H1 (cell line): Measurements from ENCODE around the gene TRIM24. TPM values are rescaled to one million over a fixed set of nuclear protein-coding genes. Genes with fewer than 3 reads are reported as not detected.

Experiments
- CTCF ChIA-PET: fragments of 300-600 bp; sonication (Branson Sonifier 250); formaldehyde crosslinking; loops from one replicate; lab custom pipeline; 2021; ENCODE audit not compliant: partially characterized antibody; lab: Charles Lee
- POLR2A ChIA-PET: fragments of 300-600 bp; sonication (Branson Sonifier 250); formaldehyde crosslinking; loops from one replicate; lab custom pipeline; 2021; ENCODE audit warnings: inconsistent platforms; ENCODE audit not compliant: partially characterized antibody; lab: Charles Lee
- DNase-seq, 2 experiments: peaks; one replicate each; pipeline versions ENCODE4 v3.0.0 to v3.0.0-alpha.2; 2010 to 2022; ENCODE audit warnings: low spot score in 2 of 2, low read depth in 1 of 2, mixed read lengths in 1 of 2
- FAIRE-seq: peaks from 2 replicates; lab custom pipeline; 2011; peaks lifted over from hg19 to GRCh38; lab: Jason Lieb, UNC
- H2AFZ ChIP-seq: 2 replicates; pipeline ENCODE4 v1.8.1; 2012; ENCODE audit warnings: low read length, inconsistent platforms
- H2AK5ac ChIP-seq: 2 replicates; pipeline ENCODE4 v1.6.1; 2013; ENCODE audit warnings: low read depth, low read length
- H2BK120ac ChIP-seq: replicated peaks from 2 replicates; pipeline ENCODE3; 2013; ENCODE audit warnings: low read depth, low read length, inconsistent platforms
- H2BK12ac ChIP-seq: 2 replicates; pipeline ENCODE4 v1.6.1; 2013; ENCODE audit warnings: low read depth, low read length
- H2BK15ac ChIP-seq: 2 replicates; pipeline ENCODE4 v1.6.1; 2013; ENCODE audit warnings: low read length
- H2BK20ac ChIP-seq: 2 replicates; pipeline ENCODE4 v1.6.1; 2013; ENCODE audit warnings: low read length
- H2BK5ac ChIP-seq: 2 replicates; pipeline ENCODE4 v1.6.1; 2013; ENCODE audit warnings: low read depth, low read length
- H3K14ac ChIP-seq: 2 replicates; pipeline ENCODE4 v1.6.1; 2013; ENCODE audit warnings: inconsistent platforms; ENCODE audit not compliant: insufficient read length
- H3K18ac ChIP-seq: 2 replicates; pipeline ENCODE4 v1.6.1; 2013; ENCODE audit warnings: low read length; ENCODE audit errors: extremely low read depth
- H3K23ac ChIP-seq: 2 replicates; pipeline ENCODE4 v1.6.1; 2013; ENCODE audit warnings: inconsistent platforms; ENCODE audit not compliant: insufficient read length
- H3K23me2 ChIP-seq: 2 replicates; pipeline ENCODE4 v1.6.1; 2013; ENCODE audit warnings: low read depth, low read length
- H3K27ac ChIP-seq: 2 replicates; pipeline ENCODE4 v1.6.1; 2011; ENCODE audit warnings: low read depth, low read length, inconsistent platforms
- H3K27me3 ChIP-seq, 4 experiments: replicated peaks in 1 of 4; 1 replicate in 1 of 4; 2 replicates in 3 of 4; pipeline versions ENCODE4 v1.6.1 to v1.8.1; 2011 to 2013; ENCODE audit warnings: low read length in 3 of 4, mild to moderate bottlenecking in 3 of 4, inconsistent platforms in 2 of 4, mixed read lengths in 2 of 4, moderate library complexity in 1 of 4; ENCODE audit not compliant: control insufficient read depth in 3 of 4, insufficient read depth in 3 of 4; ENCODE audit errors: extremely low read depth in 1 of 4
- H3K36me3 ChIP-seq, 4 experiments: 2 replicates each; pipeline versions ENCODE4 v1.6.1 to v1.8.1; 2011 to 2013; ENCODE audit warnings: mild to moderate bottlenecking in 4 of 4, low read length in 3 of 4, moderate library complexity in 2 of 4, control low read depth in 1 of 4, inconsistent platforms in 1 of 4; ENCODE audit not compliant: insufficient read depth in 4 of 4, control insufficient read depth in 2 of 4
- H3K4ac ChIP-seq: replicated peaks from 2 replicates; pipeline ENCODE3; 2013; ENCODE audit warnings: low read length, low read depth, mixed read lengths, inconsistent platforms; ENCODE audit not compliant: insufficient read length
- H3K4me1 ChIP-seq, 4 experiments: replicated peaks in 1 of 4; 1 replicate in 1 of 4; 2 replicates in 3 of 4; pipeline versions ENCODE4 v1.6.1 to v1.8.1; 2011 to 2013; ENCODE audit warnings: low read length in 3 of 4, inconsistent platforms in 2 of 4, mixed read lengths in 1 of 4; ENCODE audit not compliant: insufficient read depth in 4 of 4, control insufficient read depth in 3 of 4
- H3K4me2 ChIP-seq, 2 experiments: 2 replicates each; pipeline versions ENCODE4 v1.6.1 to v1.8.1; 2011 to 2013; ENCODE audit warnings: low read depth in 2 of 2, low read length in 2 of 2, control low read depth in 1 of 2, inconsistent platforms in 1 of 2, mild to moderate bottlenecking in 1 of 2; ENCODE audit not compliant: insufficient read depth in 1 of 2
- H3K4me3 ChIP-seq, 4 experiments: fragments of 200-600, 300-600 bp in 1 of 4; sonication (generic), shearing (Covaris generic), sonication (Bioruptor Twin) in 1 of 4; 2 replicates each; pipeline versions ENCODE4 v1.5.1 to v1.8.1; 2011 to 2016; ENCODE audit warnings: low read length in 4 of 4, low read depth in 3 of 4, control low read depth in 2 of 4, inconsistent platforms in 2 of 4, mild to moderate bottlenecking in 2 of 4, mixed read lengths in 1 of 4, moderate library complexity in 1 of 4; ENCODE audit not compliant: insufficient read depth in 2 of 4; ENCODE audit errors: extremely low read depth in 1 of 4
- H3K56ac ChIP-seq: replicated peaks from 2 replicates; pipeline ENCODE3; 2013; ENCODE audit warnings: low read depth, mild to moderate bottlenecking, mixed read lengths, low read length, inconsistent platforms; ENCODE audit not compliant: insufficient read length
- H3K79me1 ChIP-seq: 2 replicates; pipeline ENCODE4 v1.6.1; 2013; ENCODE audit warnings: low read depth, low read length, control low read depth
- H3K79me2 ChIP-seq, 2 experiments: 2 replicates each; pipeline versions ENCODE4 v1.6.1 to v1.8.1; 2012 to 2013; ENCODE audit warnings: low read length in 2 of 2, mild to moderate bottlenecking in 2 of 2, inconsistent platforms in 1 of 2; ENCODE audit not compliant: insufficient read depth in 2 of 2, control insufficient read depth in 1 of 2
- H3K9ac ChIP-seq, 4 experiments: replicated peaks in 1 of 4; 1 replicate in 1 of 4; 2 replicates in 3 of 4; pipeline versions ENCODE4 v1.6.1 to v1.8.1; 2011 to 2013; ENCODE audit warnings: low read depth in 3 of 4, low read length in 3 of 4, control low read depth in 2 of 4, mild to moderate bottlenecking in 2 of 4, moderate library complexity in 2 of 4, inconsistent platforms in 1 of 4; ENCODE audit errors: extremely low read depth in 1 of 4
- H3K9me3 ChIP-seq, 2 experiments: 2 replicates each; pipeline versions ENCODE4 v1.6.1 to v1.8.1; 2012 to 2013; ENCODE audit warnings: mild to moderate bottlenecking in 2 of 2, moderate library complexity in 2 of 2, control low read depth in 1 of 2, inconsistent platforms in 1 of 2, low read depth in 1 of 2, low read length in 1 of 2, mixed read lengths in 1 of 2; ENCODE audit not compliant: insufficient read depth in 2 of 2
- H4K20me1 ChIP-seq, 2 experiments: replicated peaks in 1 of 2; 2 replicates each; pipeline versions ENCODE3 to v1.8.1; 2011 to 2013; ENCODE audit warnings: inconsistent platforms in 2 of 2, low read length in 2 of 2, mild to moderate bottlenecking in 1 of 2; ENCODE audit not compliant: insufficient read depth in 2 of 2, control insufficient read depth in 1 of 2
- H4K5ac ChIP-seq: 2 replicates; pipeline ENCODE4 v1.6.1; 2013; ENCODE audit warnings: low read length, low read depth, mixed read lengths, inconsistent platforms; ENCODE audit not compliant: insufficient read length
- H4K8ac ChIP-seq: 2 replicates; pipeline ENCODE4 v1.8.0; 2013; ENCODE audit warnings: mild to moderate bottlenecking, moderate library complexity, low read length, inconsistent platforms; ENCODE audit not compliant: insufficient read depth; ENCODE audit errors: extremely low read depth
- H4K91ac ChIP-seq: replicated peaks from 2 replicates; pipeline ENCODE3; 2013; ENCODE audit warnings: low read length, mixed read lengths, inconsistent platforms; ENCODE audit not compliant: insufficient read length
- CEBPB ChIP-seq: IDR thresholded peaks from 2 replicates; pipeline ENCODE4 v1.6.1; 2012; ENCODE audit warnings: low read depth, low read length
- CHD2 ChIP-seq: IDR thresholded peaks from 2 replicates; pipeline ENCODE4 v1.6.1; 2012; ENCODE audit warnings: low read length, improper control_type of control experiment
- CREB1 ChIP-seq: IDR thresholded peaks from 2 replicates; pipeline ENCODE4 v1.6.1; 2012; ENCODE audit warnings: inconsistent platforms
- CTCF ChIP-seq, 3 experiments: IDR thresholded peaks; 1 replicate in 2 of 3; 2 replicates in 1 of 3; pipeline versions ENCODE4 v1.5.1 to v1.6.1; 2011; ENCODE audit warnings: low read length in 3 of 3, mild to moderate bottlenecking in 3 of 3, inconsistent platforms in 2 of 3, low read depth in 1 of 3, moderate library complexity in 1 of 3; ENCODE audit not compliant: insufficient read depth in 1 of 3; ENCODE audit errors: control extremely low read depth in 1 of 3
- FOSL1 ChIP-seq: IDR thresholded peaks from 2 replicates; pipeline ENCODE4 v1.6.1; 2011; ENCODE audit warnings: mild to moderate bottlenecking, low read depth, low read length, moderate library complexity; ENCODE audit not compliant: insufficient read depth
- MAFK ChIP-seq: IDR thresholded peaks from 2 replicates; pipeline ENCODE4 v1.6.1; 2012; ENCODE audit warnings: low read depth, mild to moderate bottlenecking, improper control_type of control experiment, low read length
- NRF1 ChIP-seq: IDR thresholded peaks from 2 replicates; pipeline ENCODE4 v1.6.1; 2011; ENCODE audit warnings: mild to moderate bottlenecking, low read depth, low read length, improper control_type of control experiment
- POLR2AphosphoS5 ChIP-seq: IDR thresholded peaks from 2 replicates; pipeline ENCODE4 v1.6.1; 2011; ENCODE audit warnings: low read depth, low read length
- RFX5 ChIP-seq: IDR thresholded peaks from 2 replicates; pipeline ENCODE4 v1.6.1; 2011; ENCODE audit warnings: low read depth, low read length, improper control_type of control experiment, borderline replicate concordance
- SIN3A ChIP-seq, 2 experiments: IDR thresholded peaks in 1 of 2; conservative IDR thresholded peaks in 1 of 2; 2 replicates each; pipeline ENCODE4 v1.6.1; 2011 to 2012; ENCODE audit warnings: low read length in 2 of 2, improper control_type of control experiment in 1 of 2, low read depth in 1 of 2, mild to moderate bottlenecking in 1 of 2
- SIX5 ChIP-seq: IDR thresholded peaks from 2 replicates; pipeline ENCODE4 v1.6.1; 2011; ENCODE audit warnings: mild to moderate bottlenecking, low read depth, low read length
- SRF ChIP-seq: IDR thresholded peaks from 2 replicates; pipeline ENCODE4 v1.6.1; 2011; ENCODE audit warnings: mild to moderate bottlenecking, low read depth, low read length, moderate library complexity
- WGBS, 2 experiments: shearing (Covaris generic) in 1 of 2; methylation state at CpG; one replicate each; pipeline versions ENCODE4 v1.1.6 to v1.1.7; 2013 to 2015; ENCODE audit warnings: low lambda C conversion rate in 2 of 2, mixed read lengths in 2 of 2, inconsistent platforms in 1 of 2, low coverage in 1 of 2, missing lambda C conversion rate in 1 of 2; ENCODE audit not compliant: insufficient replicate concordance in 2 of 2, insufficient coverage in 1 of 2, insufficient read length in 1 of 2; ENCODE audit errors: extremely low coverage in 1 of 2, missing lambda C conversion rate in 1 of 2; 5-methylcytosine and 5-hydroxymethylcytosine counted together
- polyA plus RNA-seq, 7 experiments: library from polyadenylated mRNA; depleted of rRNA in 3 of 7; stranded (reverse) in 5 of 7; unstranded in 2 of 7; fragments of >200 nt in 5 of 7; fragments of 200-250 nt in 2 of 7; gene quantifications; 1 replicate in 5 of 7; 2 replicates in 1 of 7; 4 replicates in 1 of 7; pipeline versions ENCODE4 v1.2.1 to v1.2.3, GENCODE V29; 2011 to 2013; ENCODE audit warnings: missing spikeins in 2 of 7, mixed read lengths in 2 of 7
- total RNA-seq: library from RNA; stranded (reverse); fragmentation: NEBNext Ultra II Directional; extraction: Animal tissue kit (Norgen Biotek cat#: 25700); gene quantifications from 2 replicates; pipeline ENCODE4 v1.2.1, GENCODE V29; 2021

Gene TRIM24
- total and polyA plus RNA-seq, 2 of the 8 experiments (the other 6 are each of a cell fraction or from before 2014, with no cell fraction given), result 67.6 to 149 TPM

DNA sequence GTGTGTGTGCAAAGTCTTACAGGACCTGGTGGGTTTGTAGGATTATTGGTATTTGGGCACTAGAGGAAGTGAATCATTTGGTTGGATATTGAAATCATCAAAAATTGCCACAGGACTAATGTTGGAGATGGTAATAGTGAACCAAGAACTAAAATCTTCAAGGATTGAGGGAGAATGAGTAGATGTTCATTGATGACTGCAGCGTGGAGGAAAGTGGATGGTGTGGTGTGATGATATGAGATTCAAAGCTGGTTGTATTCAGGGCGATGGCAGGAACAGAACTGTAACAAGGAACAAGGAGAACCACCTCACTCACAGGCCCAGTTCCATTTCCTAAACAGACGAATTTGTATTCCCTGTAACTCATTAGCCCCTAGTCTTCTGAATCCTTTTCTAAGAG is 90.3 kb downstream of the TRIM24 start:
- peaks cover 10 to 13% of the 10 kb centered on the region in 2 experiments for H3K9me3 ChIP-seq
- H3K23ac ChIP-seq, result no peak overlapping the region
- H2AK5ac ChIP-seq, result no peak overlapping the region
- FAIRE-seq, result no peak
- no peak overlapping the region for H3K14ac ChIP-seq
- no peak overlapping the region for H3K4ac ChIP-seq
- H3K23me2 ChIP-seq, result peaks cover 3% of the 10 kb centered on the region; the same call in 1 of the 2 replicates
- H3K27ac ChIP-seq, result no peak overlapping the region
- H4K5ac ChIP-seq, result no peak overlapping the region
- H3K36me3 ChIP-seq, result peaks cover 20 to 100% (median 78%) of the 10 kb centered on the region in 4 experiments
- H2BK5ac ChIP-seq, result no peak overlapping the region
- H3K18ac ChIP-seq, result no peak overlapping the region
- no peaks in the 10 kb centered on the region for H3K79me1 ChIP-seq
- no peak overlapping the region for H3K9ac ChIP-seq
- H4K8ac ChIP-seq, result no peak overlapping the region
- no peak overlapping the region for H2BK15ac ChIP-seq
- H4K91ac ChIP-seq, result no peak overlapping the region
- no peak overlapping the region for H3K4me3 ChIP-seq
- 96% methylated on average over 3 of the region's 3 CpGs; no CpG with 5 or more reads in 1 of the 2 experiments for WGBS, 2 experiments
- H2BK20ac ChIP-seq, result no peak overlapping the region
- H4K20me1 ChIP-seq, result no peaks in the 10 kb centered on the region
- no peak overlapping the region for H3K56ac ChIP-seq
- CTCF ChIA-PET, result no interaction called here
- no peak for DNase-seq
- H2BK12ac ChIP-seq, result no peak overlapping the region
- H2AFZ ChIP-seq, result no peak overlapping the region
- no peaks in the 10 kb centered on the region for H3K4me1 ChIP-seq
- H3K79me2 ChIP-seq, result peaks cover 0 to 46% of the 10 kb centered on the region in 2 experiments; a peak in 3 of 4 replicates
- H3K27me3 ChIP-seq, result no peaks in the 10 kb centered on the region
- H3K4me2 ChIP-seq, result no peak overlapping the region
- H2BK120ac ChIP-seq, result no peak overlapping the region
- POLR2A ChIA-PET, result no interaction called here
- TF ChIP-seq CHD2 (no peak), NRF1 (no peak), CTCF (IDR thresholded peaks at IDR 0.05; ENCODE audit: control extremely low read depth in 1 of 3, insufficient read depth in 1 of 3, low read depth in 1 of 3, low read length in 3 of 3) (no peak), MAFK (no peak), CREB1 (no peak), CEBPB (no peak), SIX5 (no peak), POLR2AphosphoS5 (no peak), RFX5 (no peak), FOSL1 (no peak), SRF (no peak), SIN3A (conservative IDR thresholded peaks at IDR 0.05 in 1 of 2, IDR thresholded peaks at IDR 0.05 in 1 of 2; ENCODE audit: low read depth in 1 of 2, low read length in 2 of 2) (no peak)
